Ishikawa (cell line): ENCODE measurements around the gene ACTN4.

Experiments
- CEBPB ChIP-seq: IDR thresholded peaks from 2 replicates; pipeline ENCODE4 v1.6.1; 2012
- CREB1 ChIP-seq: IDR thresholded peaks from 2 replicates; pipeline ENCODE4 v1.6.1; 2012; ENCODE audit warnings: low read depth
- EGR1 ChIP-seq: IDR thresholded peaks from 2 replicates; pipeline ENCODE4 v1.6.1; 2012
- EP300 ChIP-seq: IDR thresholded peaks from 2 replicates; pipeline ENCODE4 v1.6.1; 2012; ENCODE audit warnings: borderline replicate concordance
- FOXM1 ChIP-seq: IDR thresholded peaks from 2 replicates; pipeline ENCODE4 v1.6.1; 2012; ENCODE audit warnings: low read depth, borderline replicate concordance
- NFIC ChIP-seq: IDR thresholded peaks from 2 replicates; pipeline ENCODE4 v1.6.1; 2012
- RAD21 ChIP-seq: IDR thresholded peaks from 2 replicates; pipeline ENCODE4 v1.6.1; 2012; ENCODE audit warnings: low read depth
- TAF1 ChIP-seq: IDR thresholded peaks from 2 replicates; pipeline ENCODE4 v1.6.1; 2012; ENCODE audit warnings: low read depth, mild to moderate bottlenecking
- TCF12 ChIP-seq: IDR thresholded peaks from 2 replicates; pipeline ENCODE4 v1.6.1; 2012; ENCODE audit warnings: low read depth
- TEAD4 ChIP-seq: IDR thresholded peaks from 2 replicates; pipeline ENCODE4 v1.6.1; 2012
- YY1 ChIP-seq: IDR thresholded peaks from 2 replicates; pipeline ENCODE4 v1.6.1; 2012; ENCODE audit warnings: low read depth
- ZBTB7A ChIP-seq: IDR thresholded peaks from 2 replicates; pipeline ENCODE4 v1.6.1; 2012; ENCODE audit warnings: low read depth
- TF ChIP-seq, protein P1 (sequence below): IDR thresholded peaks from 2 replicates; pipeline ENCODE4 v1.6.1; 2012; ENCODE audit warnings: low read depth, mild to moderate bottlenecking
- TF ChIP-seq, protein P2 (sequence below): IDR thresholded peaks from 2 replicates; pipeline ENCODE4 v1.6.1; 2012
- TF ChIP-seq, protein P3 (sequence below): IDR thresholded peaks from 2 replicates; pipeline ENCODE4 v1.6.1; 2012

ACTN4 gene

DNA sequence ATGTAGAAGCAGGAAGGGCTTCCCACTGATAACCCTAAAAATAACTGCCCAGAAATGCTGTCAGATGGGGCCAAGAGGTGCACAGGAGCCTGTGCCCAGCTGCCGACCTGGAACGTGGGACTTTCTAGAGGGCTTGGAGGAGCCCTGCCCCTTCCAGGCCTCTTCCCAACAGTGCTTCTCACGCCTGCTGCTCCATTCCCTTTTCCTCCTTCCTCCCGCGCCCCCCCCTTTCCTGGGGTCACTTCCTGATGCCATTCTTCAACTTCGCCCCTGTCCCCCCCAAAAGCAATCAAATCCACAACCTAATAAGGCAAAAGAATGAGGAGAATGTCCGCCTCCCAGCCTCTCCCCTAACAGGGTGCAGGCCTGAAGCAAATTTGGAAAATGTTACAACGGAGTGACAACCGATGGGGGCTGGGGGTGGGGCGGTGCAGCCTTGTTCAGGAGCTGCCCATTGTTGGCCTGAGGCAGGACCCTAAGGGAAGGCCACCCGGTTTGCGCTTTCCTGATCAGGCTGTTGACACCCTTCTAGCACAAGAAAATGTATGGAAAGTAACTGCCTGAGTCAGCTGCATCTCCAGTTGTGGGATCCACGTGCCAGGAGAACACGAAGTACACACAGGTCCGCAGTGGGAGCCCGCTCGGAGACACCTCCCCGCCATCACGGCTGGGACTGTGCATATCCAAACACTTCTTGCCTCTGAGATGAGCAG lies 18.7 kb downstream of the ACTN4 start:
- TF ChIP-seq NFIC (peak; percentile 74), RAD21 (peak; percentile 27; the same call in 1 of the 2 replicates), ZBTB7A (no peak; the same call in 1 of the 2 replicates), CEBPB (no peak; the same call in 1 of the 2 replicates), TAF1 (no peak; the same call in 1 of the 2 replicates), CREB1 (no peak), TEAD4 (peak; percentile 99), TCF12 (peak; percentile 94), EGR1 (no peak), YY1 (0 out of 2 replicates have a peak, but pooled peaks have one; percentile 55), FOXM1 (peak; percentile 96), EP300 (peak; percentile 96)
- TF ChIP-seq, protein P1, sequence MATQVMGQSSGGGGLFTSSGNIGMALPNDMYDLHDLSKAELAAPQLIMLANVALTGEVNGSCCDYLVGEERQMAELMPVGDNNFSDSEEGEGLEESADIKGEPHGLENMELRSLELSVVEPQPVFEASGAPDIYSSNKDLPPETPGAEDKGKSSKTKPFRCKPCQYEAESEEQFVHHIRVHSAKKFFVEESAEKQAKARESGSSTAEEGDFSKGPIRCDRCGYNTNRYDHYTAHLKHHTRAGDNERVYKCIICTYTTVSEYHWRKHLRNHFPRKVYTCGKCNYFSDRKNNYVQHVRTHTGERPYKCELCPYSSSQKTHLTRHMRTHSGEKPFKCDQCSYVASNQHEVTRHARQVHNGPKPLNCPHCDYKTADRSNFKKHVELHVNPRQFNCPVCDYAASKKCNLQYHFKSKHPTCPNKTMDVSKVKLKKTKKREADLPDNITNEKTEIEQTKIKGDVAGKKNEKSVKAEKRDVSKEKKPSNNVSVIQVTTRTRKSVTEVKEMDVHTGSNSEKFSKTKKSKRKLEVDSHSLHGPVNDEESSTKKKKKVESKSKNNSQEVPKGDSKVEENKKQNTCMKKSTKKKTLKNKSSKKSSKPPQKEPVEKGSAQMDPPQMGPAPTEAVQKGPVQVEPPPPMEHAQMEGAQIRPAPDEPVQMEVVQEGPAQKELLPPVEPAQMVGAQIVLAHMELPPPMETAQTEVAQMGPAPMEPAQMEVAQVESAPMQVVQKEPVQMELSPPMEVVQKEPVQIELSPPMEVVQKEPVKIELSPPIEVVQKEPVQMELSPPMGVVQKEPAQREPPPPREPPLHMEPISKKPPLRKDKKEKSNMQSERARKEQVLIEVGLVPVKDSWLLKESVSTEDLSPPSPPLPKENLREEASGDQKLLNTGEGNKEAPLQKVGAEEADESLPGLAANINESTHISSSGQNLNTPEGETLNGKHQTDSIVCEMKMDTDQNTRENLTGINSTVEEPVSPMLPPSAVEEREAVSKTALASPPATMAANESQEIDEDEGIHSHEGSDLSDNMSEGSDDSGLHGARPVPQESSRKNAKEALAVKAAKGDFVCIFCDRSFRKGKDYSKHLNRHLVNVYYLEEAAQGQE = no peak
- TF ChIP-seq, protein P2, sequence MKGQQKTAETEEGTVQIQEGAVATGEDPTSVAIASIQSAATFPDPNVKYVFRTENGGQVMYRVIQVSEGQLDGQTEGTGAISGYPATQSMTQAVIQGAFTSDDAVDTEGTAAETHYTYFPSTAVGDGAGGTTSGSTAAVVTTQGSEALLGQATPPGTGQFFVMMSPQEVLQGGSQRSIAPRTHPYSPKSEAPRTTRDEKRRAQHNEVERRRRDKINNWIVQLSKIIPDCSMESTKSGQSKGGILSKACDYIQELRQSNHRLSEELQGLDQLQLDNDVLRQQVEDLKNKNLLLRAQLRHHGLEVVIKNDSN = no peak
- TF ChIP-seq, protein P3, sequence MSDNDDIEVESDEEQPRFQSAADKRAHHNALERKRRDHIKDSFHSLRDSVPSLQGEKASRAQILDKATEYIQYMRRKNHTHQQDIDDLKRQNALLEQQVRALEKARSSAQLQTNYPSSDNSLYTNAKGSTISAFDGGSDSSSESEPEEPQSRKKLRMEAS = peak; percentile 81

DNA sequence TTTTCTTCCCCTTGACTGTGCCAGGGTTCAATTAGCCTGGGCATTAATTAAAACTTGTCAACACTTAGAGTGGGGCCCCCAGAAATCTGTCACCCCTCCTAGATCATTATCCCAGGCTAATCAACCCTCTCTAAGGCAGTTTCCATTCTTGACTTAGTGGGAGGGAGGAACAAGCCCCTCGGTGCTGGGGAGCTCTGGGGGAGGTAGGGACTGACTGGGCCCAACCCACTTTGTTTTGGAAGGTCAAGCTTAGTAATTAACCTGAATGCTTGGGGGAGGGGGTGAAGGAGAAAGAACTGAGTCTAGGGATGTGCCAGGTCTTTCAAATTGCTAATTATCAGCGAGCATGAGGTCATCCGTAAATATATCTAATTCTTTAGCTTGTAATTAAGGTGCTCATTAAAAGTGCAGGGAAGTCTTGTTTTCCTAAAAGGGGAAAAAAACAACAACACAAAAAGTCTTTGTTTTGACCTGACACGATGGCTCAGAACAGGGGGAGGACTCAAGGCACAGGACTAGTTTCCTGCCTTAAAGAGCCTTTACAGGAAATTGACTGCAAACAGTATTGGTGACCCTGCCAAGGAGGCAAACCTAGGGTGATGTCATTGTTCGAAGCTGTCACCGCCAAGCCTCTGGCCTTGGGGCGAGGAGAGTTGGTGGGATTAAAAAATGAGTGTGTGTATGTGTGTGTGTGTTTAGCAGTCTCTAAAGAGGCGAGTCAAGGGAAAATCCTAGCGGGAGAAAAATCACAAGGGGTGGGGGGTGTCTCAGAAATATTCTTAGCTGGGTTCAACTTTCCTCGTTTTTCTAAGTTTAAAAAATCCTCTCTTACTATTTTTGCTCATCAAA lies 19.4 kb downstream of the ACTN4 start:
- TF ChIP-seq EGR1 (no peak), NFIC (no peak), RAD21 (no peak), TCF12 (no peak)
- TF ChIP-seq, protein P1 = no peak

DNA sequence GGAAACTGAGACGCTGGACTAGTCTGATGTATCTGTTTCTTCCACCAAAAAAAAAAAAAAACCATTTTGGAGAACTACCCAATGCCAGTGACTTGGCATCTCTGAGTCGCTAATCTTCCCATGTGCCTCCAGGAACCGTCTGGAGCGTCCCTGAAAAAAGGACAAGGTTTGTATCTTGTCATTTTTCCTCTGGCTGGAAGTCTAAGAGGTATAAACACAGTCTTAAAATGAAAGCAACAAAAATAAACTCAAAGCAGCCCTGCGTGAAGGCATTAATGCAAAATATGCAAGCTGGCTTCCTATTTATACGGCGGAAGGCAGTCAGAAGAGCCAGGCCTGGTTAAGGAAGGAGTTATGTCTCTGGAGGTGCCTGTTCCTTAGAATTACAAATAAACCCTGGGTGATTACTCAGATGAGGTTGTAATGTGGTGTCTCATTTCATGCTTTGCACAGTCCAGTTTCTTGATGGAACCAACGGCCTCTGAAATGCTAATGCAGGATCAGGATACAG lies 20.3 kb downstream of the ACTN4 start:
- TF ChIP-seq TCF12 (no peak), TAF1 (no peak), YY1 (no peak), TEAD4 (no peak), EGR1 (no peak), ZBTB7A (no peak), NFIC (no peak), CEBPB (no peak), FOXM1 (no peak), EP300 (no peak), RAD21 (no peak), CREB1 (no peak)
- TF ChIP-seq, protein P1 = no peak
- TF ChIP-seq, protein P3 = no peak
- TF ChIP-seq, protein P2 = no peak
